Measurements from ENCODE around the gene PHF2. TPM values are rescaled to one million over a fixed set of nuclear protein-coding genes. Genes with fewer than 3 reads are reported as not detected.

The PHF2 gene
- total RNA-seq, 1 experiment from 2014 or later, result 10.3 TPM

- TF ChIP-seq, protein P1, sequence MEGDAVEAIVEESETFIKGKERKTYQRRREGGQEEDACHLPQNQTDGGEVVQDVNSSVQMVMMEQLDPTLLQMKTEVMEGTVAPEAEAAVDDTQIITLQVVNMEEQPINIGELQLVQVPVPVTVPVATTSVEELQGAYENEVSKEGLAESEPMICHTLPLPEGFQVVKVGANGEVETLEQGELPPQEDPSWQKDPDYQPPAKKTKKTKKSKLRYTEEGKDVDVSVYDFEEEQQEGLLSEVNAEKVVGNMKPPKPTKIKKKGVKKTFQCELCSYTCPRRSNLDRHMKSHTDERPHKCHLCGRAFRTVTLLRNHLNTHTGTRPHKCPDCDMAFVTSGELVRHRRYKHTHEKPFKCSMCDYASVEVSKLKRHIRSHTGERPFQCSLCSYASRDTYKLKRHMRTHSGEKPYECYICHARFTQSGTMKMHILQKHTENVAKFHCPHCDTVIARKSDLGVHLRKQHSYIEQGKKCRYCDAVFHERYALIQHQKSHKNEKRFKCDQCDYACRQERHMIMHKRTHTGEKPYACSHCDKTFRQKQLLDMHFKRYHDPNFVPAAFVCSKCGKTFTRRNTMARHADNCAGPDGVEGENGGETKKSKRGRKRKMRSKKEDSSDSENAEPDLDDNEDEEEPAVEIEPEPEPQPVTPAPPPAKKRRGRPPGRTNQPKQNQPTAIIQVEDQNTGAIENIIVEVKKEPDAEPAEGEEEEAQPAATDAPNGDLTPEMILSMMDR (IDR thresholded peaks at IDR 0.05; ENCODE audit: insufficient read depth in 1 of 2, low read depth in 1 of 2, low read length in 1 of 2, severe bottlenecking in 1 of 2, unreplicated experiment in 1 of 2), result no peak
- H3K27me3 ChIP-seq (replicated peaks; ENCODE audit: control insufficient read depth, insufficient read depth, low read length), result no peaks in the 10 kb centered on the region
- no peak for DNase-seq
- no peaks in the 10 kb centered on the region for H3K4me1 Mint-ChIP-seq (ENCODE audit: low read depth, unreplicated experiment)
- H3K4me3 ChIP-seq (ENCODE audit: low read depth, low read length), result no peak overlapping the region
- no peaks in the 10 kb centered on the region for H3K9me3 Mint-ChIP-seq (ENCODE audit: unreplicated experiment)
- H3K36me3 ChIP-seq (ENCODE audit: control insufficient read depth, insufficient read depth, low read length), result no peaks in the 10 kb centered on the region
- H3K4me3 Mint-ChIP-seq (ENCODE audit: unreplicated experiment), result no peak overlapping the region
- H3K4me1 ChIP-seq, result no peaks in the 10 kb centered on the region
- H3K9me3 ChIP-seq, result no peaks in the 10 kb centered on the region
- BruUV-seq (replicated peaks), result no TSS peak
- POLR2A ChIA-PET, result no interaction called here
- intact Hi-C loops (cut with micrococcal nuclease; ENCODE audit: unreplicated experiment), result no loop called here
- no peak overlapping the region for H3K27ac Mint-ChIP-seq (ENCODE audit: unreplicated experiment)
- no peaks in the 10 kb centered on the region for H3K27me3 Mint-ChIP-seq (ENCODE audit: insufficient read depth, unreplicated experiment)
- CTCF ChIA-PET, result no interaction called here
- H3K36me3 Mint-ChIP-seq (ENCODE audit: insufficient read depth, unreplicated experiment), result peaks cover 17% of the 10 kb centered on the region
Measured at GRCh38 chr9:93540305-93540704, 36.1 kb upstream of the PHF2 start.

GRCh38 chr9:93541005-93541404 lies 35.4 kb upstream of the PHF2 start:
- BruUV-seq (replicated peaks), result no TSS peak
- no peak overlapping the region for H3K4me3 ChIP-seq (ENCODE audit: low read depth, low read length)
- intact Hi-C loops (cut with micrococcal nuclease; ENCODE audit: unreplicated experiment), result no loop called here
- H3K27ac Mint-ChIP-seq (ENCODE audit: unreplicated experiment), result no peak overlapping the region
- no peaks in the 10 kb centered on the region for H3K27me3 Mint-ChIP-seq (ENCODE audit: insufficient read depth, unreplicated experiment)
- DNase-seq, result no peak
- TF ChIP-seq, protein P1 (IDR thresholded peaks at IDR 0.05; ENCODE audit: insufficient read depth in 1 of 2, low read depth in 1 of 2, low read length in 1 of 2, severe bottlenecking in 1 of 2, unreplicated experiment in 1 of 2), result no peak
- POLR2A ChIA-PET, result no interaction called here
- H3K4me3 Mint-ChIP-seq (ENCODE audit: unreplicated experiment), result no peak overlapping the region
- no peaks in the 10 kb centered on the region for H3K9me3 Mint-ChIP-seq (ENCODE audit: unreplicated experiment)
- H3K4me1 ChIP-seq, result no peaks in the 10 kb centered on the region
- H3K36me3 ChIP-seq (ENCODE audit: control insufficient read depth, insufficient read depth, low read length), result no peaks in the 10 kb centered on the region
- H3K9me3 ChIP-seq, result no peaks in the 10 kb centered on the region
- CTCF ChIA-PET, result no interaction called here
- no peaks in the 10 kb centered on the region for H3K4me1 Mint-ChIP-seq (ENCODE audit: low read depth, unreplicated experiment)
- H3K27me3 ChIP-seq (replicated peaks; ENCODE audit: control insufficient read depth, insufficient read depth, low read length), result no peaks in the 10 kb centered on the region
- H3K36me3 Mint-ChIP-seq (ENCODE audit: insufficient read depth, unreplicated experiment), result peaks cover 19% of the 10 kb centered on the region

GRCh38 chr9:93541581-93542349 lies 34.6 kb upstream of the PHF2 start:
- Mint-ChIP-seq H3K4me1 (ENCODE audit: low read depth, unreplicated experiment) (no peaks in the 10 kb centered on the region), H3K36me3 (ENCODE audit: insufficient read depth, unreplicated experiment) (peaks cover 27% of the 10 kb centered on the region), H3K27ac (ENCODE audit: unreplicated experiment) (no peak overlapping the region), H3K9me3 (ENCODE audit: unreplicated experiment) (no peaks in the 10 kb centered on the region), H3K4me3 (ENCODE audit: unreplicated experiment) (no peak overlapping the region), H3K27me3 (ENCODE audit: insufficient read depth, unreplicated experiment) (no peaks in the 10 kb centered on the region)
- no peak overlapping the region for H3K4me3 ChIP-seq (ENCODE audit: low read depth, low read length)
- DNase-seq, result no peak
- TF ChIP-seq, protein P1 (IDR thresholded peaks at IDR 0.05; ENCODE audit: insufficient read depth in 1 of 2, low read depth in 1 of 2, low read length in 1 of 2, severe bottlenecking in 1 of 2, unreplicated experiment in 1 of 2), result no peak
- no peaks in the 10 kb centered on the region for H3K36me3 ChIP-seq (ENCODE audit: control insufficient read depth, insufficient read depth, low read length)
- CTCF ChIA-PET, result no interaction called here
- BruUV-seq (replicated peaks), result no TSS peak
- POLR2A ChIA-PET, result no interaction called here
- intact Hi-C loops (cut with micrococcal nuclease; ENCODE audit: unreplicated experiment), result no loop called here
- H3K4me1 ChIP-seq, result no peaks in the 10 kb centered on the region
- H3K9me3 ChIP-seq, result no peaks in the 10 kb centered on the region
- H3K27me3 ChIP-seq (replicated peaks; ENCODE audit: control insufficient read depth, insufficient read depth, low read length), result no peaks in the 10 kb centered on the region
